Stimulated activated CD4-positive, alpha-beta T cell treated with anti-CD3 and anti-CD28 coated beads, TNF-alpha, amount 100 ng/mL, for 4 hours (primary cell): ENCODE data around the gene KCNH5.

Source experiments
- DNase-seq, 3 experiments: peaks; one replicate each; pipeline ENCODE4 v3.0.0-alpha.2; 2020; ENCODE audit warnings: low read depth in 3 of 3

KCNH5 gene

GRCh38 chr14:62988967-62989366, 56.3 kb downstream of the KCNH5 start:
- DNase-seq: no peak

GRCh38 chr14:62983821-62984220, 61.4 kb downstream of the KCNH5 start:
- DNase-seq: no peak

- no peak for DNase-seq
These were observed 64.6 kb downstream of the KCNH5 start for GRCh38 chr14:62980693-62981092.

- no peak for DNase-seq
These were observed 87.7 kb downstream of the KCNH5 start for GRCh38 chr14:62957562-62957961.

- no peak for DNase-seq
These were observed 88.8 kb downstream of the KCNH5 start for GRCh38 chr14:62956413-62956812.

GRCh38 chr14:62954165-62954564, 91.1 kb downstream of the KCNH5 start:
- no peak for DNase-seq

- DNase-seq: no peak
These were observed 93.0 kb downstream of the KCNH5 start for GRCh38 chr14:62952226-62952625.

- DNase-seq: no peak
These were observed 98.0 kb downstream of the KCNH5 start for GRCh38 chr14:62947301-62947700.

GRCh38 chr14:62946221-62946620, 99.0 kb downstream of the KCNH5 start:
- no peak for DNase-seq

GRCh38 chr14:62943202-62943601, 102.1 kb downstream of the KCNH5 start:
- DNase-seq: no peak

- DNase-seq: no peak
These were observed 105.3 kb downstream of the KCNH5 start for GRCh38 chr14:62939970-62940369.

GRCh38 chr14:62938778-62939177, 106.5 kb downstream of the KCNH5 start:
- no peak for DNase-seq

- DNase-seq: no peak
These were observed 110.8 kb downstream of the KCNH5 start for GRCh38 chr14:62934439-62934838.

- DNase-seq: no peak
These were observed 123.8 kb downstream of the KCNH5 start for GRCh38 chr14:62921466-62921865.

GRCh38 chr14:62916551-62916950, 128.7 kb downstream of the KCNH5 start:
- DNase-seq: no peak

- DNase-seq: no peak
These were observed 130.4 kb downstream of the KCNH5 start for GRCh38 chr14:62914873-62915272.

- DNase-seq: no peak
These were observed 131.2 kb downstream of the KCNH5 start for GRCh38 chr14:62914025-62914424.

- no peak for DNase-seq
These were observed 136.8 kb downstream of the KCNH5 start for GRCh38 chr14:62908506-62908905.

- DNase-seq: no peak
These were observed 139.7 kb downstream of the KCNH5 start for GRCh38 chr14:62905566-62905965.

GRCh38 chr14:62897771-62898170, 147.5 kb downstream of the KCNH5 start:
- DNase-seq: no peak

GRCh38 chr14:62896932-62897456, 148.3 kb downstream of the KCNH5 start:
- DNase-seq: no peak

- no peak for DNase-seq
These were observed 150.5 kb downstream of the KCNH5 start for GRCh38 chr14:62894736-62895135.

- DNase-seq: no peak
These were observed 155.9 kb downstream of the KCNH5 start for GRCh38 chr14:62889364-62889763.

- no peak for DNase-seq
These were observed 158.8 kb downstream of the KCNH5 start for GRCh38 chr14:62886461-62886860.

- DNase-seq: no peak
These were observed 159.8 kb downstream of the KCNH5 start for GRCh38 chr14:62885451-62885850.
